ENCODE measurements around the gene ASS1. TPM values are rescaled to one million over a fixed set of nuclear protein-coding genes. Genes with fewer than 3 reads are reported as not detected.
A peak's percentile ranks its signal among the peaks of the same experiment; 100 is the strongest.

The ASS1 gene
- total and polyA plus RNA-seq, 3 experiments from 2014 or later = 2.3 to 3.4 TPM; not detected in 1

- H3K36me3 ChIP-seq (ENCODE audit: insufficient read depth, low read length) = no peaks in the 10 kb centered on the region
- no peak for DNase-seq
- H3K27ac ChIP-seq (ENCODE audit: low read depth, low read length) = no peak overlapping the region
- no peak overlapping the region for H3K4me3 ChIP-seq (ENCODE audit: low read length)
- H3K9me3 ChIP-seq (ENCODE audit: low read length) = no peaks in the 10 kb centered on the region
- Mint-ChIP-seq H3K9me3 (no peaks in the 10 kb centered on the region), H3K27me3 (peaks cover 14 to 24% of the 10 kb centered on the region in 2 donors), H3K27ac (no peak overlapping the region), H3K36me3 (no peaks in the 10 kb centered on the region), H3K4me1 (peaks cover 0 to 4% (median 0%) of the 10 kb centered on the region in 3 donors), H3K4me3 (peak overlapping the region in 1 of 7 donors; percentile 32)
- CTCF ChIA-PET = no interaction called here
- no peaks in the 10 kb centered on the region for H3K4me1 ChIP-seq (ENCODE audit: insufficient read depth, low read length)
- POLR2A ChIA-PET = no interaction called here
- H3K27me3 ChIP-seq (ENCODE audit: insufficient read depth, low read length, poor library complexity, severe bottlenecking) = no peaks in the 10 kb centered on the region
These were observed 34.2 kb downstream of the ASS1 start for GRCh38 chr9:130478736-130479575.

GRCh38 chr9:130479587-130479986 is 34.8 kb downstream of the ASS1 start:
- Mint-ChIP-seq H3K27me3 (peaks cover 15 to 26% of the 10 kb centered on the region in 2 donors), H3K9me3 (no peaks in the 10 kb centered on the region), H3K36me3 (no peaks in the 10 kb centered on the region), H3K4me3 (no peak overlapping the region), H3K27ac (no peak overlapping the region), H3K4me1 (no peaks in the 10 kb centered on the region)
- no peak for DNase-seq
- Histone ChIP-seq H3K36me3 (ENCODE audit: insufficient read depth, low read length) (no peaks in the 10 kb centered on the region), H3K27me3 (ENCODE audit: insufficient read depth, low read length, poor library complexity, severe bottlenecking) (no peaks in the 10 kb centered on the region), H3K4me3 (ENCODE audit: low read length) (no peak overlapping the region), H3K9me3 (ENCODE audit: low read length) (no peaks in the 10 kb centered on the region), H3K27ac (ENCODE audit: low read depth, low read length) (no peak overlapping the region), H3K4me1 (ENCODE audit: insufficient read depth, low read length) (no peaks in the 10 kb centered on the region)
- CTCF ChIA-PET = no interaction called here
- POLR2A ChIA-PET = no interaction called here

- no peak for DNase-seq
- Mint-ChIP-seq H3K27me3 (peaks cover 14 to 24% of the 10 kb centered on the region in 2 donors), H3K4me3 (no peak overlapping the region), H3K4me1 (no peaks in the 10 kb centered on the region), H3K9me3 (no peaks in the 10 kb centered on the region), H3K36me3 (no peaks in the 10 kb centered on the region), H3K27ac (no peak overlapping the region)
- no peaks in the 10 kb centered on the region for H3K4me1 ChIP-seq (ENCODE audit: insufficient read depth, low read length)
- H3K9me3 ChIP-seq (ENCODE audit: low read length) = no peaks in the 10 kb centered on the region
- no peaks in the 10 kb centered on the region for H3K27me3 ChIP-seq (ENCODE audit: insufficient read depth, low read length, poor library complexity, severe bottlenecking)
- H3K36me3 ChIP-seq (ENCODE audit: insufficient read depth, low read length) = no peaks in the 10 kb centered on the region
- ChIA-PET POLR2A (no interaction called here), CTCF (no interaction called here)
- no peak overlapping the region for H3K27ac ChIP-seq (ENCODE audit: low read depth, low read length)
- no peak overlapping the region for H3K4me3 ChIP-seq (ENCODE audit: low read length)
These were observed 35.9 kb downstream of the ASS1 start for GRCh38 chr9:130480673-130481072.

GRCh38 chr9:130482463-130482862 is 37.7 kb downstream of the ASS1 start:
- H3K36me3 Mint-ChIP-seq = no peaks in the 10 kb centered on the region
- Histone ChIP-seq H3K9me3 (ENCODE audit: low read length) (no peaks in the 10 kb centered on the region), H3K36me3 (ENCODE audit: insufficient read depth, low read length) (no peaks in the 10 kb centered on the region), H3K4me3 (ENCODE audit: low read length) (no peak overlapping the region), H3K27me3 (ENCODE audit: insufficient read depth, low read length, poor library complexity, severe bottlenecking) (no peaks in the 10 kb centered on the region), H3K4me1 (ENCODE audit: insufficient read depth, low read length) (no peaks in the 10 kb centered on the region), H3K27ac (ENCODE audit: low read depth, low read length) (no peak overlapping the region)
- CTCF ChIA-PET = no interaction called here
- H3K4me1 Mint-ChIP-seq = no peaks in the 10 kb centered on the region
- POLR2A ChIA-PET = no interaction called here
- no peak overlapping the region for H3K27ac Mint-ChIP-seq
- H3K9me3 Mint-ChIP-seq = no peaks in the 10 kb centered on the region
- peaks cover 14 to 25% of the 10 kb centered on the region in 2 donors for H3K27me3 Mint-ChIP-seq
- H3K4me3 Mint-ChIP-seq = no peak overlapping the region
- no peak for DNase-seq

GRCh38 chr9:130483371-130483971 is 38.7 kb downstream of the ASS1 start:
- Mint-ChIP-seq H3K9me3 (no peaks in the 10 kb centered on the region), H3K4me1 (no peaks in the 10 kb centered on the region)
- CTCF ChIA-PET = no interaction called here

GRCh38 chr9:130484362-130485072 is 39.8 kb downstream of the ASS1 start:
- no peak for DNase-seq
- Mint-ChIP-seq H3K36me3 (no peaks in the 10 kb centered on the region), H3K9me3 (no peaks in the 10 kb centered on the region), H3K4me3 (no peak overlapping the region), H3K27ac (no peak overlapping the region), H3K4me1 (no peaks in the 10 kb centered on the region), H3K27me3 (peaks cover 14 to 24% of the 10 kb centered on the region in 2 donors)
- POLR2A ChIA-PET = no interaction called here
- Histone ChIP-seq H3K4me3 (ENCODE audit: low read length) (no peak overlapping the region), H3K36me3 (ENCODE audit: insufficient read depth, low read length) (no peaks in the 10 kb centered on the region), H3K27me3 (ENCODE audit: insufficient read depth, low read length, poor library complexity, severe bottlenecking) (no peaks in the 10 kb centered on the region), H3K9me3 (ENCODE audit: low read length) (no peaks in the 10 kb centered on the region), H3K27ac (ENCODE audit: low read depth, low read length) (no peak overlapping the region), H3K4me1 (ENCODE audit: insufficient read depth, low read length) (no peaks in the 10 kb centered on the region)
- CTCF ChIA-PET = no interaction called here

More at GRCh38 chr9:130483371-130483971, 38.7 kb downstream of the ASS1 start:
- H3K27ac ChIP-seq (ENCODE audit: low read depth, low read length) = no peak overlapping the region
- H3K9me3 ChIP-seq (ENCODE audit: low read length) = no peaks in the 10 kb centered on the region
- no peaks in the 10 kb centered on the region for H3K27me3 ChIP-seq (ENCODE audit: insufficient read depth, low read length, poor library complexity, severe bottlenecking)
- H3K4me1 ChIP-seq (ENCODE audit: insufficient read depth, low read length) = no peaks in the 10 kb centered on the region
- Mint-ChIP-seq H3K36me3 (no peaks in the 10 kb centered on the region), H3K4me3 (no peak overlapping the region), H3K27ac (no peak overlapping the region), H3K27me3 (peaks cover 14 to 28% of the 10 kb centered on the region in 2 donors)
- H3K4me3 ChIP-seq (ENCODE audit: low read length) = no peak overlapping the region
- POLR2A ChIA-PET = no interaction called here
- no peak for DNase-seq
- no peaks in the 10 kb centered on the region for H3K36me3 ChIP-seq (ENCODE audit: insufficient read depth, low read length)

- Mint-ChIP-seq H3K27me3 (peaks cover 16 to 26% of the 10 kb centered on the region in 2 donors), H3K36me3 (no peaks in the 10 kb centered on the region), H3K9me3 (no peaks in the 10 kb centered on the region), H3K4me1 (no peaks in the 10 kb centered on the region), H3K27ac (no peak overlapping the region), H3K4me3 (no peak overlapping the region)
- Histone ChIP-seq H3K27me3 (ENCODE audit: insufficient read depth, low read length, poor library complexity, severe bottlenecking) (no peaks in the 10 kb centered on the region), H3K36me3 (ENCODE audit: insufficient read depth, low read length) (no peaks in the 10 kb centered on the region), H3K27ac (ENCODE audit: low read depth, low read length) (no peak overlapping the region), H3K9me3 (ENCODE audit: low read length) (no peaks in the 10 kb centered on the region), H3K4me3 (ENCODE audit: low read length) (no peak overlapping the region), H3K4me1 (ENCODE audit: insufficient read depth, low read length) (no peaks in the 10 kb centered on the region)
- POLR2A ChIA-PET = no interaction called here
- DNase-seq = no peak
- CTCF ChIA-PET = no interaction called here
These were observed 41.3 kb downstream of the ASS1 start for GRCh38 chr9:130486103-130486502.

GRCh38 chr9:130487500-130487899 is 42.7 kb downstream of the ASS1 start:
- Histone ChIP-seq H3K36me3 (ENCODE audit: insufficient read depth, low read length) (no peaks in the 10 kb centered on the region), H3K4me1 (ENCODE audit: insufficient read depth, low read length) (no peaks in the 10 kb centered on the region), H3K27me3 (ENCODE audit: insufficient read depth, low read length, poor library complexity, severe bottlenecking) (no peaks in the 10 kb centered on the region), H3K9me3 (ENCODE audit: low read length) (no peaks in the 10 kb centered on the region), H3K27ac (ENCODE audit: low read depth, low read length) (no peak overlapping the region), H3K4me3 (ENCODE audit: low read length) (no peak overlapping the region)
- Mint-ChIP-seq H3K27ac (no peak overlapping the region), H3K36me3 (no peaks in the 10 kb centered on the region), H3K27me3 (peaks cover 17 to 35% of the 10 kb centered on the region in 2 donors), H3K9me3 (no peaks in the 10 kb centered on the region), H3K4me3 (no peak overlapping the region), H3K4me1 (no peaks in the 10 kb centered on the region)
- POLR2A ChIA-PET = no interaction called here
- CTCF ChIA-PET = no interaction called here
- DNase-seq = no peak

Data from CD8-positive, alpha-beta memory T cell (primary cell).